ENCODE results near the gene EDRF1. TPM values are rescaled to one million over a fixed set of nuclear protein-coding genes. Genes with fewer than 3 reads are reported as not detected.

The EDRF1 gene, protein sequence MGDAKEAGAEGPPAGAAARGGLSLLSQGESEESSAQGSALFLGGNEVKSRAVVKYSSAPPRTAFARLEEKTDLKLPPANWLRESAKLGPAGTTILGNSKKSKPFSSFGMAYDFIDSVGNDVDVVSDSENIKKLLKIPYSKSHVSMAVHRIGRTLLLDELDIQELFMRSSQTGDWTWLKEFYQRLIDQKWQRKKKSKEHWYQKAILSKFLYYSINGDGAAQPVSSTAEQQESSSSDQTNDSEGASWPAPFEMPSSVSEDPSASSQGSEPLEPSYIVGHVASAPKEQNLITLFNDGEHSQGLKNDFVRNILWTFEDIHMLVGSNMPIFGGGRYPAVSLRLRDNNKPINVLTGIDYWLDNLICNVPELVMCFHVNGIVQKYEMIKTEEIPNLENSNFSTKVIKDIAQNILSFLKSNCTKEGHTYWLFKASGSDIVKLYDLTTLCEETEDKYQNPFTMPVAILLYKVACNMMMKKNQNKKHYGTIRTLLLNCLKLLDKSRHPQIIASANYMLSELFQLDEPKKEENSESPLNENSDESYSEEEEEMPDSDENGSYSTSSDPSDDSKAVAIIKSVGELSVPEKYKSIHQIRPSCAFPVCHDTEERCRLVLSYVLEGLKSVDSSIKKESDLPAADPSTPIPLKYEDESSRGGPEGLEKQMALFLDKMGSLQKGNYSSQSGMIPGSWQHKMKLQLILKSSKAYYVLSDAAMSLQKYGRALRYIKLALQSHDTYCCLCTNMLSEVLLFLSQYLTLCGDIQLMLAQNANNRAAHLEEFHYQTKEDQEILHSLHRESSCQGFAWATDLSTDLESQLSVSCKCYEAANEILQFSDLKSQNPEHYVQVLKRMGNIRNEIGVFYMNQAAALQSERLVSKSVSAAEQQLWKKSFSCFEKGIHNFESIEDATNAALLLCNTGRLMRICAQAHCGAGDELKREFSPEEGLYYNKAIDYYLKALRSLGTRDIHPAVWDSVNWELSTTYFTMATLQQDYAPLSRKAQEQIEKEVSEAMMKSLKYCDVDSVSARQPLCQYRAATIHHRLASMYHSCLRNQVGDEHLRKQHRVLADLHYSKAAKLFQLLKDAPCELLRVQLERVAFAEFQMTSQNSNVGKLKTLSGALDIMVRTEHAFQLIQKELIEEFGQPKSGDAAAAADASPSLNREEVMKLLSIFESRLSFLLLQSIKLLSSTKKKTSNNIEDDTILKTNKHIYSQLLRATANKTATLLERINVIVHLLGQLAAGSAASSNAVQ
- 24.9 and 26.7 TPM in 2 replicates for total RNA-seq (2016; rRNA removed; fragmentation: Illumina TruSeq; extraction: Trizol)
- 7.3 and 9.3 TPM in 2 replicates for total RNA-seq (2016; cell fraction: cytosol; rRNA removed; fragmentation: Illumina TruSeq; extraction: Trizol; ENCODE audit: low read depth)
- 24.7 and 27.9 TPM in 2 replicates for total RNA-seq (2016; cell fraction: insoluble cytoplasmic fraction; rRNA removed; fragmentation: Illumina TruSeq; extraction: Trizol)
- total RNA-seq (2016; cell fraction: membrane; rRNA removed; fragmentation: Illumina TruSeq; extraction: Trizol) = 10.1 and 10.9 TPM in 2 replicates
- 45.2 and 49.4 TPM in 2 replicates for total RNA-seq (2016; cell fraction: nucleus; rRNA removed; fragmentation: Illumina TruSeq; extraction: Trizol)
- polyA plus RNA-seq (2011; rRNA removed) = 16.5 and 16.9 TPM in 2 replicates
- polyA plus RNA-seq (2011; cell fraction: cytosol; rRNA removed) = 4.9 and 7.5 TPM in 2 replicates
- polyA plus RNA-seq (2011; cell fraction: nucleus; rRNA removed) = 31.5 and 33.4 TPM in 2 replicates
- polyA plus RNA-seq (2012) = 12.6 and 13.9 TPM in 2 replicates
- polyA plus RNA-seq (2016; cell fraction: cytosol; fragmentation: Illumina TruSeq; extraction: Trizol; ENCODE audit: low read depth) = 1.2 and 1.3 TPM in 2 replicates
- 16.2 and 17.4 TPM in 2 replicates for polyA plus RNA-seq (2016; cell fraction: insoluble cytoplasmic fraction; fragmentation: Illumina TruSeq; extraction: Trizol; ENCODE audit: low read depth)
- 3.0 and 3.9 TPM in 2 replicates for polyA plus RNA-seq (2016; cell fraction: membrane; fragmentation: Illumina TruSeq; extraction: Trizol; ENCODE audit: low read depth)
- polyA plus RNA-seq (2016; cell fraction: nucleus; fragmentation: Illumina TruSeq; extraction: Trizol; ENCODE audit: insufficient read depth, low read depth) = 56.0 and 58.3 TPM in 2 replicates
- polyA minus RNA-seq (2011; rRNA and poly(A)+ RNA removed; ENCODE audit: low replicate concordance) = 11.8 and 50.9 TPM in 2 replicates
- polyA minus RNA-seq (2011; cell fraction: cytosol; rRNA and poly(A)+ RNA removed) = 8.4 and 10.8 TPM in 2 replicates
- 71.3 and 75.0 TPM in 2 replicates for polyA minus RNA-seq (2011; cell fraction: nucleus; rRNA and poly(A)+ RNA removed)
- percentile 86 among the genes with signal in this experiment for Bru-seq, nascent RNA
- BruChase-seq, experiment 1, labeled RNA remaining after a 6-hour chase = percentile 74 among the genes with signal in this experiment
- BruChase-seq, experiment 2, labeled RNA remaining after a 2-hour chase = percentile 80 among the genes with signal in this experiment
- long read RNA-seq, experiment 1, full-length matches to known transcripts = 1 of 6 reads
- long read RNA-seq, experiment 1, partial matches to known transcripts = 2 of 6 reads
- long read RNA-seq, experiment 1, other reads (novel, unspliced or antisense) = 3 of 6 reads
- long read RNA-seq, experiment 2, full-length matches to known transcripts = 1 of 7 reads
- long read RNA-seq, experiment 2, partial matches to known transcripts = 6 of 7 reads
- long read RNA-seq, experiment 2, other reads (novel, unspliced or antisense) = 0 of 7 reads

DNA sequence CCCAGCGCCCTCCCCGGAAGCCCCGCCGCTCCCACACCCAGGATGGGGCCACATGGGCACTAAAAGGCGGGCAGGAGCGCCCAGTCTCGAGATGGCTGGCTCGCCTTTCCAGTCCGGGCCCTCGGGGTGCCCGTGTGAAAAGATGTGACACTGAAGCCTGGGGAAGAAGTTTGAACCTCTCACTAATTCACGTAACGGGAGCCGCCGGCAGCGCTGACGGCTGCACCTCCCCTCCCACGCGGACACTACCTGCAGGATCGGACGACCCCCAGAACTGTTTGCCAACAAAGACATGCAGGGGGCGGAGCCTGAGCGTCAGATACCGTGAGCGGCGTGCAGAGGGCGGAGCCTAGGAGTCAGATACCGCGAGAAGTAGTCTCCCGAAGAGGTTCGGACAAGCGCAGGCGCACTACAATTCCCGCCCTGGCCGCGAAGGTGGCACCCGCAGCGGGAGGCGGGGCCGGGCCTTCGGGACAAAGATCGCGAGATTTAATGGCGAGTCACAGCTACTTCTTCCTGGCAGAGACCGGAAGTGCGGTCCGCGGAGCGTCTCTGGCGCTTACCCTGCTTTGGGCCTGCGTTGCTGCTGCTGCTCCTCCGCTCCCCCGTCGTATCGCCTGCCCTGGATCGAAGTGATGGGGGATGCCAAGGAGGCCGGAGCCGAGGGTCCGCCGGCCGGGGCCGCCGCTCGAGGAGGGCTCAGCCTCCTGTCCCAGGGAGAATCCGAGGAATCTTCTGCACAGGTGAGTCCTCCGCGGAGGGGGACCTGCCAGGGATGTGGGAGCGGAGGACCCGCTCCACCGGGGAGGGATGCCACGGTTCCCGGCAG, at the start of gene EDRF1:
EDRF1 (plus strand) TSS at position 537 of the 829 bp plus-strand sequence; CDS start at position 636, 99 bp downstream.
- peak within 1 kb of the TSS; percentile 29 for H2AFZ ChIP-seq (ENCODE audit: low read length)
- no peaks in the 10 kb centered on the region for H4K20me1 ChIP-seq (ENCODE audit: insufficient read depth, low read length)
- H3K9me3 ChIP-seq (ENCODE audit: low read length) = no peaks in the 10 kb centered on the region
- in situ Hi-C loops (cut with HindIII; ENCODE audit: extremely low pct_ligation_motif_present, low pct_unique_long_range_greater_than_20kb) = no loop called here
- H3K4me1 ChIP-seq (ENCODE audit: insufficient read depth, low read length) = peaks cover 25% of the 10 kb centered on the region
- peak; percentile 94 for ATAC-seq
- FAIRE-seq = peak; percentile 90
- H3K4me3 ChIP-seq (replicated peaks in 1 of 3; ENCODE audit: insufficient read depth in 1 of 3, low read depth in 2 of 3, low read length in 3 of 3) = peak within 1 kb of the TSS; percentile 76 to 92 (median 87)
- H3K36me3 ChIP-seq (replicated peaks in 1 of 2; ENCODE audit: control insufficient read depth in 1 of 2, insufficient read depth in 2 of 2, low read length in 2 of 2) = peaks cover 2 to 29% of the 10 kb centered on the region in 2 experiments
- intact Hi-C loops (cut with micrococcal nuclease; ENCODE audit: unreplicated experiment) = no loop called here
- no peaks in the 10 kb centered on the region; a peak in 1 of 5 replicates for H3K27me3 ChIP-seq (ENCODE audit: control insufficient read depth in 1 of 2, insufficient read depth in 2 of 2, low read length in 2 of 2)
- DNase-seq (ENCODE audit: low spot score) = peak; percentile 97
- peak within 1 kb of the TSS; percentile 78 for H3K4me2 ChIP-seq (ENCODE audit: low read depth, low read length)
- H3K9ac ChIP-seq (ENCODE audit: insufficient read depth, low read depth, low read length) = peak within 1 kb of the TSS; percentile 90
- H3K27ac ChIP-seq (ENCODE audit: extremely low read length, insufficient read depth, low read length) = peak within 1 kb of the TSS; percentile 78
- BruUV-seq (replicated peaks) = no TSS peak
- peaks cover 19% of the 10 kb centered on the region for H3K79me2 ChIP-seq (ENCODE audit: insufficient read depth, low read length)
- 2% methylated on average over 11 of the region's 72 CpGs for WGBS (ENCODE audit: low lambda C conversion rate)
- ChIA-PET POLR2A (interaction anchor here (0.6 to 1.0 kb wide), 6 partner anchors 11 to 107 kb away, joined by 3 to 11 read pairs (median 3); no protein-coding TSS in a partner anchor), CTCF (ENCODE audit: low intra/inter-chr PET ratio, low total read pairs) (no interaction called here)
- peak; percentile 76; the same call in 1 of the 2 replicates for TF ChIP-seq GFI1 (CRISPR knock-in tag; IDR thresholded peaks at IDR 0.05; ENCODE audit: borderline replicate concordance)
- TF ChIP-seq, protein P1, sequence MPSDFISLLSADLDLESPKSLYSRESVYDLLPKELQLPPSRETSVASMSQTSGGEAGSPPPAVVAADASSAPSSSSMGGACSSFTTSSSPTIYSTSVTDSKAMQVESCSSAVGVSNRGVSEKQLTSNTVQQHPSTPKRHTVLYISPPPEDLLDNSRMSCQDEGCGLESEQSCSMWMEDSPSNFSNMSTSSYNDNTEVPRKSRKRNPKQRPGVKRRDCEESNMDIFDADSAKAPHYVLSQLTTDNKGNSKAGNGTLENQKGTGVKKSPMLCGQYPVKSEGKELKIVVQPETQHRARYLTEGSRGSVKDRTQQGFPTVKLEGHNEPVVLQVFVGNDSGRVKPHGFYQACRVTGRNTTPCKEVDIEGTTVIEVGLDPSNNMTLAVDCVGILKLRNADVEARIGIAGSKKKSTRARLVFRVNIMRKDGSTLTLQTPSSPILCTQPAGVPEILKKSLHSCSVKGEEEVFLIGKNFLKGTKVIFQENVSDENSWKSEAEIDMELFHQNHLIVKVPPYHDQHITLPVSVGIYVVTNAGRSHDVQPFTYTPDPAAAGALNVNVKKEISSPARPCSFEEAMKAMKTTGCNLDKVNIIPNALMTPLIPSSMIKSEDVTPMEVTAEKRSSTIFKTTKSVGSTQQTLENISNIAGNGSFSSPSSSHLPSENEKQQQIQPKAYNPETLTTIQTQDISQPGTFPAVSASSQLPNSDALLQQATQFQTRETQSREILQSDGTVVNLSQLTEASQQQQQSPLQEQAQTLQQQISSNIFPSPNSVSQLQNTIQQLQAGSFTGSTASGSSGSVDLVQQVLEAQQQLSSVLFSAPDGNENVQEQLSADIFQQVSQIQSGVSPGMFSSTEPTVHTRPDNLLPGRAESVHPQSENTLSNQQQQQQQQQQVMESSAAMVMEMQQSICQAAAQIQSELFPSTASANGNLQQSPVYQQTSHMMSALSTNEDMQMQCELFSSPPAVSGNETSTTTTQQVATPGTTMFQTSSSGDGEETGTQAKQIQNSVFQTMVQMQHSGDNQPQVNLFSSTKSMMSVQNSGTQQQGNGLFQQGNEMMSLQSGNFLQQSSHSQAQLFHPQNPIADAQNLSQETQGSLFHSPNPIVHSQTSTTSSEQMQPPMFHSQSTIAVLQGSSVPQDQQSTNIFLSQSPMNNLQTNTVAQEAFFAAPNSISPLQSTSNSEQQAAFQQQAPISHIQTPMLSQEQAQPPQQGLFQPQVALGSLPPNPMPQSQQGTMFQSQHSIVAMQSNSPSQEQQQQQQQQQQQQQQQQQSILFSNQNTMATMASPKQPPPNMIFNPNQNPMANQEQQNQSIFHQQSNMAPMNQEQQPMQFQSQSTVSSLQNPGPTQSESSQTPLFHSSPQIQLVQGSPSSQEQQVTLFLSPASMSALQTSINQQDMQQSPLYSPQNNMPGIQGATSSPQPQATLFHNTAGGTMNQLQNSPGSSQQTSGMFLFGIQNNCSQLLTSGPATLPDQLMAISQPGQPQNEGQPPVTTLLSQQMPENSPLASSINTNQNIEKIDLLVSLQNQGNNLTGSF (CRISPR knock-in tag; IDR thresholded peaks at IDR 0.05) = peak; percentile 36
- no peak for TF ChIP-seq SMC3 (IDR thresholded peaks at IDR 0.05; ENCODE audit: low read length)
- no peak for TF ChIP-seq TCF12 (IDR thresholded peaks at IDR 0.05)
- TF ChIP-seq TCF12 (CRISPR knock-in tag; IDR thresholded peaks at IDR 0.05) = no peak

Data from HepG2 (cell line).